Head of caudate nucleus (tissue), 42 donors: ENCODE measurements around the gene SYNGR3.
A peak's percentile ranks its signal among the peaks of the same experiment; 100 is the strongest.

Experiments used
- DNase-seq, 42 donors: peaks; one replicate each; pipeline versions ENCODE4 v3.0.0 to v3.0.0-alpha.2; 2020 to 2021; ENCODE audit warnings: mixed read lengths in 7 of 42
- intact Hi-C: fragments of 100-400 bp; cut with DNase I; formaldehyde crosslinking; loops from one replicate; pipeline ENCODE4 v1.15.0; 2022

SYNGR3 gene

GRCh38 chr16:1974157-1975070 lies 15.4 kb upstream of the SYNGR3 start:
- DNase-seq = no peak
- intact Hi-C loops = no loop called here

- DNase-seq = no peak
- intact Hi-C loops = no loop called here
Observed at GRCh38 chr16:1975432-1976215, 14.1 kb upstream of the SYNGR3 start.

- no peak for DNase-seq
- intact Hi-C loops = no loop called here
Observed at GRCh38 chr16:1976216-1976520, 13.6 kb upstream of the SYNGR3 start.

GRCh38 chr16:1976951-1977874 lies 12.6 kb upstream of the SYNGR3 start:
- intact Hi-C loops = no loop called here
- no peak for DNase-seq

GRCh38 chr16:1977875-1978268 lies 11.9 kb upstream of the SYNGR3 start:
- intact Hi-C loops = no loop called here
- DNase-seq = no peak

- no peak for DNase-seq
- intact Hi-C loops = no loop called here
Observed at GRCh38 chr16:1978476-1979120, 11.2 kb upstream of the SYNGR3 start.

- peak in 36 of 42 donors; percentile 41 to 87 (median 69) for DNase-seq
- intact Hi-C loops = no loop called here
Observed at GRCh38 chr16:1979271-1980029, 10.3 kb upstream of the SYNGR3 start.

GRCh38 chr16:1980030-1980769 lies 9.6 kb upstream of the SYNGR3 start:
- intact Hi-C loops = no loop called here
- peak in 1 of 42 donors; percentile 47 for DNase-seq

GRCh38 chr16:1980770-1981087 lies 9.0 kb upstream of the SYNGR3 start:
- intact Hi-C loops = no loop called here

GRCh38 chr16:1981398-1981836 lies 8.4 kb upstream of the SYNGR3 start, which contains the start of gene NOXO1:
TSS of gene NOXO1 (minus strand) at chr16:1981469. CDS start at chr16:1981179, 290 bp downstream.
- no peak for DNase-seq
- intact Hi-C loops = no loop called here

More at GRCh38 chr16:1980770-1981087, 9.0 kb upstream of the SYNGR3 start:
- DNase-seq = no peak

- intact Hi-C loops = no loop called here
- peak in 22 of 42 donors; percentile 7 to 71 (median 50) for DNase-seq
Observed at GRCh38 chr16:1982013-1982433, 7.7 kb upstream of the SYNGR3 start.

- intact Hi-C loops = no loop called here
Observed at GRCh38 chr16:1982991-1983543, 6.7 kb upstream of the SYNGR3 start.

GRCh38 chr16:1983544-1984346 lies 6.0 kb upstream of the SYNGR3 start, which contains the start of gene GFER:
TSS of gene GFER (plus strand) at chr16:1984193. CDS start at chr16:1984219, 26 bp downstream.
- intact Hi-C loops = no loop called here

More at GRCh38 chr16:1982991-1983543, 6.7 kb upstream of the SYNGR3 start:
- DNase-seq = no peak

GRCh38 chr16:1984347-1985225 lies 5.2 kb upstream of the SYNGR3 start:
- intact Hi-C loops = no loop called here

More at GRCh38 chr16:1983544-1984346, 6.0 kb upstream of the SYNGR3 start, which contains the start of gene GFER:
- DNase-seq = peak; percentile 63 to 95 (median 88)

More at GRCh38 chr16:1984347-1985225, 5.2 kb upstream of the SYNGR3 start:
- DNase-seq = peak in 6 of 42 donors; percentile 25 to 51 (median 42)
